ENCODE data around the gene CSNK2B. TPM values are rescaled to one million over a fixed set of nuclear protein-coding genes. Genes with fewer than 3 reads are reported as not detected.

The CSNK2B gene
- total RNA-seq, 1 experiment from 2014 or later, result 357 TPM

- intact Hi-C loops (cut with micrococcal nuclease; ENCODE audit: unreplicated experiment), result no loop called here
- H3K4me1 Mint-ChIP-seq (ENCODE audit: low read depth, unreplicated experiment), result peaks cover 13% of the 10 kb centered on the region
- peak within 1 kb of the TSS; percentile 87 for H3K27ac Mint-ChIP-seq (ENCODE audit: unreplicated experiment)
- TF ChIP-seq CTCF (IDR thresholded peaks at IDR 0.05; ENCODE audit: unreplicated experiment), result no peak
- peaks cover 61% of the 10 kb centered on the region for H3K36me3 Mint-ChIP-seq (ENCODE audit: insufficient read depth, unreplicated experiment)
- H3K9me3 Mint-ChIP-seq (ENCODE audit: low read depth, unreplicated experiment), result no peaks in the 10 kb centered on the region
- BruUV-seq (replicated peaks), result no TSS peak
- peak within 1 kb of the TSS; percentile 84 for H3K4me3 Mint-ChIP-seq (ENCODE audit: low read depth, unreplicated experiment)
- CTCF ChIA-PET, result interaction anchor here (0.6 to 2.9 kb wide), 5 partner anchors 17 to 115 kb away, joined by 3 to 15 read pairs (median 5); partner anchors contain the start of genes APOM and BAG6
- peaks cover 14% of the 10 kb centered on the region for H3K27me3 Mint-ChIP-seq (ENCODE audit: unreplicated experiment)
- DNase-seq, result peak; percentile 89
These were observed 45.1 kb upstream of the CSNK2B start, which contains the start of gene PRRC2A for GRCh38 chr6:31620586-31621319. Gene PRRC2A, plus strand, starts transcription at chr6:31620715. Its CDS starts 2,075 bp downstream, at chr6:31622790.

- no peak for DNase-seq
- BruUV-seq (replicated peaks), result TSS peak; percentile 68
- no peaks in the 10 kb centered on the region for H3K9me3 Mint-ChIP-seq (ENCODE audit: low read depth, unreplicated experiment)
These were observed 44.5 kb upstream of the CSNK2B start for GRCh38 chr6:31621320-31621939.

GRCh38 chr6:31621991-31622390 lies 43.9 kb upstream of the CSNK2B start:
- TF ChIP-seq CTCF (IDR thresholded peaks at IDR 0.05; ENCODE audit: unreplicated experiment), result no peak
- CTCF ChIA-PET, result interaction anchor here (0.8 to 2.9 kb wide), 5 partner anchors 12 to 117 kb away, joined by 3 to 15 read pairs (median 3); partner anchors contain the start of gene BAG6
- Mint-ChIP-seq H3K9me3 (ENCODE audit: low read depth, unreplicated experiment) (no peaks in the 10 kb centered on the region), H3K27ac (ENCODE audit: unreplicated experiment) (peak overlapping the region; percentile 87), H3K4me1 (ENCODE audit: low read depth, unreplicated experiment) (peaks cover 13% of the 10 kb centered on the region), H3K27me3 (ENCODE audit: unreplicated experiment) (peaks cover 1% of the 10 kb centered on the region), H3K36me3 (ENCODE audit: insufficient read depth, unreplicated experiment) (peaks cover 73% of the 10 kb centered on the region), H3K4me3 (ENCODE audit: low read depth, unreplicated experiment) (peak overlapping the region; percentile 84)
- intact Hi-C loops (cut with micrococcal nuclease; ENCODE audit: unreplicated experiment), result no loop called here
- no TSS peak for BruUV-seq (replicated peaks)
- no peak for DNase-seq

More at GRCh38 chr6:31621320-31621939, 44.5 kb upstream of the CSNK2B start:
- Mint-ChIP-seq H3K36me3 (ENCODE audit: insufficient read depth, unreplicated experiment) (peaks cover 67% of the 10 kb centered on the region), H3K27me3 (ENCODE audit: unreplicated experiment) (peaks cover 7% of the 10 kb centered on the region), H3K4me1 (ENCODE audit: low read depth, unreplicated experiment) (peaks cover 13% of the 10 kb centered on the region), H3K4me3 (ENCODE audit: low read depth, unreplicated experiment) (peak overlapping the region; percentile 84), H3K27ac (ENCODE audit: unreplicated experiment) (peak overlapping the region; percentile 87)
- CTCF ChIA-PET, result interaction anchor here (0.6 to 2.9 kb wide), 5 partner anchors 12 to 118 kb away, joined by 3 to 15 read pairs (median 4); partner anchors contain the start of gene BAG6
- intact Hi-C loops (cut with micrococcal nuclease; ENCODE audit: unreplicated experiment), result no loop called here
- no peak for TF ChIP-seq CTCF (IDR thresholded peaks at IDR 0.05; ENCODE audit: unreplicated experiment)

- H3K4me3 Mint-ChIP-seq (ENCODE audit: low read depth, unreplicated experiment), result peak overlapping the region; percentile 84
- CTCF ChIA-PET, result interaction anchor here (0.6 to 2.9 kb wide), 6 partner anchors 13 to 163 kb away, joined by 3 to 15 read pairs (median 3); partner anchors contain the start of gene BAG6
- peak; percentile 51 for DNase-seq
- peak overlapping the region; percentile 87 for H3K27ac Mint-ChIP-seq (ENCODE audit: unreplicated experiment)
- peaks cover 18% of the 10 kb centered on the region for H3K4me1 Mint-ChIP-seq (ENCODE audit: low read depth, unreplicated experiment)
- no peaks in the 10 kb centered on the region for H3K9me3 Mint-ChIP-seq (ENCODE audit: low read depth, unreplicated experiment)
- peaks cover 80% of the 10 kb centered on the region for H3K36me3 Mint-ChIP-seq (ENCODE audit: insufficient read depth, unreplicated experiment)
- no peak for TF ChIP-seq CTCF (IDR thresholded peaks at IDR 0.05; ENCODE audit: unreplicated experiment)
- BruUV-seq (replicated peaks), result no TSS peak
- no peaks in the 10 kb centered on the region for H3K27me3 Mint-ChIP-seq (ENCODE audit: unreplicated experiment)
- intact Hi-C loops (cut with micrococcal nuclease; ENCODE audit: unreplicated experiment), result no loop called here
These were observed 43.2 kb upstream of the CSNK2B start for GRCh38 chr6:31622684-31623091.
